Caco-2 (cell line): ENCODE data around the gene EMILIN1. TPM values are rescaled to one million over a fixed set of nuclear protein-coding genes. Genes with fewer than 3 reads are reported as not detected.
"Not testable (repeated sequence)": the region's sequence is repeated elsewhere in the genome, so short reads cannot be mapped to it uniquely, and the experiment has no call there.

ENCODE experiments used
- BruUV-seq: library from RNA; stranded (reverse); fragments of 400-500 nt; replicated peaks from 2 replicates; lab custom pipeline; 2021; lab: Mats Ljungman, UMichigan
- CTCF ChIA-PET: fragments of 300-600 bp; sonication (Branson Sonifier 250); formaldehyde crosslinking; loops from one replicate; lab custom pipeline; 2022; ENCODE audit warnings: antibody characterized with exemption; lab: Charles Lee
- POLR2A ChIA-PET: fragments of 300-600 bp; sonication (Branson Sonifier 250); formaldehyde crosslinking; loops from one replicate; lab custom pipeline; 2022; ENCODE audit warnings: antibody characterized with exemption; lab: Charles Lee
- DNase-seq, 2 experiments: peaks; one replicate each; pipeline versions ENCODE4 v3.0.0 to v3.0.0-alpha.2; 2020 to 2022
- H3K27me3 ChIP-seq: replicated peaks from 2 replicates; pipeline ENCODE4 v1.6.0; 2011; ENCODE audit warnings: low read length; ENCODE audit not compliant: control insufficient read depth, insufficient read depth
- H3K36me3 ChIP-seq: 2 replicates; pipeline ENCODE4 v1.5.1; 2011; ENCODE audit warnings: low read length; ENCODE audit not compliant: control insufficient read depth, insufficient read depth
- H3K4me1 ChIP-seq: fragments of 250-450 bp; sonication (Bioruptor Pico); 2 replicates; pipeline ENCODE4 v1.5.1; 2020; ENCODE audit warnings: mild to moderate bottlenecking
- H3K4me3 ChIP-seq: 2 replicates; pipeline ENCODE4 v1.5.1; 2011; ENCODE audit warnings: low read depth, mild to moderate bottlenecking, control low read depth, low read length
- H3K9me3 ChIP-seq: fragments of 250-450 bp; sonication (Bioruptor Pico); 2 replicates; pipeline ENCODE4 v1.5.1; 2020; ENCODE audit warnings: mild to moderate bottlenecking, moderate library complexity
- H3K27ac Mint-ChIP-seq: one replicate; pipeline ENCODE4 v1.8.0; 2022; ENCODE audit warnings: mixed read lengths; ENCODE audit not compliant: unreplicated experiment
- H3K27me3 Mint-ChIP-seq: one replicate; pipeline ENCODE4 v1.8.0; 2022; ENCODE audit warnings: mixed read lengths; ENCODE audit not compliant: insufficient read depth, unreplicated experiment
- H3K36me3 Mint-ChIP-seq: one replicate; pipeline ENCODE4 v1.8.0; 2022; ENCODE audit warnings: mild to moderate bottlenecking, mixed read lengths; ENCODE audit not compliant: insufficient read depth, unreplicated experiment
- H3K4me1 Mint-ChIP-seq: one replicate; pipeline ENCODE4 v1.8.0; 2022; ENCODE audit warnings: low read depth, mixed read lengths; ENCODE audit not compliant: unreplicated experiment
- H3K4me3 Mint-ChIP-seq: one replicate; pipeline ENCODE4 v1.8.0; 2022; ENCODE audit warnings: mild to moderate bottlenecking, moderate library complexity, mixed read lengths; ENCODE audit not compliant: unreplicated experiment
- H3K9me3 Mint-ChIP-seq: one replicate; pipeline ENCODE4 v1.8.0; 2022; ENCODE audit warnings: mixed read lengths; ENCODE audit not compliant: unreplicated experiment
- intact Hi-C: fragments of 100-400 bp; cut with micrococcal nuclease; formaldehyde crosslinking; loops from one replicate; pipeline ENCODE4 v1.10.0; 2022; ENCODE audit not compliant: unreplicated experiment
- total RNA-seq: library from RNA; stranded (reverse); gene quantifications from 2 replicates; pipeline ENCODE4 v1.2.3, GENCODE V29; 2022
- TF ChIP-seq, protein P1 (sequence below), 2 experiments: fragments of 200-600 bp in 1 of 2; IDR thresholded peaks; 1 replicate in 1 of 2; 2 replicates in 1 of 2; pipeline versions ENCODE4 v1.5.1 to v1.8.0; 2011 to 2022; ENCODE audit warnings: antibody characterized with exemption in 1 of 2, control low read depth in 1 of 2, inconsistent platforms in 1 of 2, low read depth in 1 of 2, low read length in 1 of 2, mild to moderate bottlenecking in 1 of 2, moderate library complexity in 1 of 2; ENCODE audit not compliant: insufficient read depth in 1 of 2, severe bottlenecking in 1 of 2, unreplicated experiment in 1 of 2

The EMILIN1 gene
- total RNA-seq, 1 experiment from 2014 or later, result 0.43 TPM

DNA sequence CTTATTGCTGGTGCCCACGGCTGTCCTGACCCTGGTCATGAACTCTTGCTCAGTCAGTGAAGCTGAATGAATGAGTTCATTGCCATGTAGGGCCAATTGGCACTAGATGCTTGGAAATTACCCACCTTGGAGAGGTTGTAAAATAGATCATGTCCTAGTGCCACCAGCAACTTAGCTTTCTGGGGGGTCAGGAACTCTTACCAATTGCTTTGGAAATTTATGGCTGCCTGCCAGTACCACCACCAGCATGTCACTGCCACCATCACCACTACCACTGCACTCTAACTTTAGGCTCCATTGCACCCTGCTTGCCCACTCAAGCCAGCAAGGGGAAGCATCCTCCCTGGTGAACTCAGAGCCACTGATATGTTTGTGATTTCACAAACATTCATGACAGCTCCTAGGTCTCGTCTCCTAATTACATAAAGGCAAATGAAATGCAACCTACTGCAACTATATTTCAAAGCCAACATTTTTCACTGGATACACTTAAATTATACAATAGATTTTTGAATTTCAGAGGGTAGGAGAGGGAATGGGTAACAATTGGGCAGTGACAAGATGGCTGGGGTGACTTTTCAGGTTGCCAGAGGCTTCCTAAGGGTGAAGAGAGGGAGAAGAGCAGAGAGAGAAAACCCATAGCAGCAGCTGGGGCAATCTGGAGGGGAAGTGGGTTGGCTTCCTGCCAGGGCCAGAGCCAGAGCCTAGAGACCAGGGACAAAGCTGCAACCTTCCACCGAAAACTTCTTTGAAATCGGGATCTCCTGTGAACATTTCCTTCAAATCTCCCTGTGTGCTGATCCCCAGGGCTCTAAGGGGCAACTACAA, 3.5 kb upstream of the EMILIN1 start:
- no peaks in the 10 kb centered on the region for H3K36me3 ChIP-seq
- DNase-seq, result no peak
- ChIA-PET POLR2A (no interaction called here), CTCF (interaction anchor here (0.8 kb wide), 1 partner anchor 11 kb away, joined by 5 read pairs; no protein-coding TSS in a partner anchor)
- no peaks in the 10 kb centered on the region for H3K9me3 Mint-ChIP-seq
- peaks cover 19% of the 10 kb centered on the region for H3K27me3 Mint-ChIP-seq
- BruUV-seq, result no TSS peak
- H3K4me3 ChIP-seq, result no peak overlapping the region
- no peak overlapping the region for H3K27ac Mint-ChIP-seq
- intact Hi-C loops, result no loop called here
- H3K4me1 ChIP-seq, result no peaks in the 10 kb centered on the region
- TF ChIP-seq, protein P1, sequence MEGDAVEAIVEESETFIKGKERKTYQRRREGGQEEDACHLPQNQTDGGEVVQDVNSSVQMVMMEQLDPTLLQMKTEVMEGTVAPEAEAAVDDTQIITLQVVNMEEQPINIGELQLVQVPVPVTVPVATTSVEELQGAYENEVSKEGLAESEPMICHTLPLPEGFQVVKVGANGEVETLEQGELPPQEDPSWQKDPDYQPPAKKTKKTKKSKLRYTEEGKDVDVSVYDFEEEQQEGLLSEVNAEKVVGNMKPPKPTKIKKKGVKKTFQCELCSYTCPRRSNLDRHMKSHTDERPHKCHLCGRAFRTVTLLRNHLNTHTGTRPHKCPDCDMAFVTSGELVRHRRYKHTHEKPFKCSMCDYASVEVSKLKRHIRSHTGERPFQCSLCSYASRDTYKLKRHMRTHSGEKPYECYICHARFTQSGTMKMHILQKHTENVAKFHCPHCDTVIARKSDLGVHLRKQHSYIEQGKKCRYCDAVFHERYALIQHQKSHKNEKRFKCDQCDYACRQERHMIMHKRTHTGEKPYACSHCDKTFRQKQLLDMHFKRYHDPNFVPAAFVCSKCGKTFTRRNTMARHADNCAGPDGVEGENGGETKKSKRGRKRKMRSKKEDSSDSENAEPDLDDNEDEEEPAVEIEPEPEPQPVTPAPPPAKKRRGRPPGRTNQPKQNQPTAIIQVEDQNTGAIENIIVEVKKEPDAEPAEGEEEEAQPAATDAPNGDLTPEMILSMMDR (IDR thresholded peaks at IDR 0.05; ENCODE audit: insufficient read depth in 1 of 2, low read depth in 1 of 2, low read length in 1 of 2, severe bottlenecking in 1 of 2, unreplicated experiment in 1 of 2), result no peak
- H3K27me3 ChIP-seq, result no peaks in the 10 kb centered on the region
- H3K9me3 ChIP-seq, result no peaks in the 10 kb centered on the region
- peaks cover 12% of the 10 kb centered on the region for H3K36me3 Mint-ChIP-seq
- peaks cover 2% of the 10 kb centered on the region for H3K4me1 Mint-ChIP-seq
- no peak overlapping the region for H3K4me3 Mint-ChIP-seq

DNA sequence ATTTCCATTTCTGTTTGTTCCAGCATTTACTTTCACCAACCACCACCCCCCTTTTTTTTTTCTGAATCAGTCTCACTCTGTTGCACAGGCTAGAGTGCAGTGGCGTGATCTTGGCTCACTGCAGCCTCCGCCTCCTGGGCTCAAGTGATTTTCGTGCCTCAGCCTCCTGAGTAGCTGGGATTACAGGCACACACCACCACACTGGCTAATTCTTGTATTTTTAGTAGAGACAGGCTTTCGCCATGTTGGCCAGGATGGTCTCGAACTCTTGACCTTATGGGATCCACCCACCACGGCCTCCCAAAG, 2.9 kb upstream of the EMILIN1 start:
- BruUV-seq, H3K36me3 ChIP-seq, H3K27me3 ChIP-seq, DNase-seq, H3K9me3 Mint-ChIP-seq, H3K4me1 ChIP-seq, H3K4me3 Mint-ChIP-seq, CTCF ChIA-PET, H3K4me1 Mint-ChIP-seq, H3K4me3 ChIP-seq, H3K9me3 ChIP-seq, intact Hi-C loops, POLR2A ChIA-PET, H3K27ac Mint-ChIP-seq, H3K36me3 Mint-ChIP-seq: not testable (repeated sequence)
- peaks cover 19% of the 10 kb centered on the region for H3K27me3 Mint-ChIP-seq

- no peak overlapping the region for H3K27ac Mint-ChIP-seq
- intact Hi-C loops, result no loop called here
- ChIA-PET CTCF (no interaction called here), POLR2A (no interaction called here)
- Histone ChIP-seq H3K27me3 (no peaks in the 10 kb centered on the region), H3K4me1 (peaks cover under 1% of the 10 kb centered on the region), H3K36me3 (no peaks in the 10 kb centered on the region), H3K9me3 (no peaks in the 10 kb centered on the region), H3K4me3 (no peak overlapping the region)
- peaks cover 19% of the 10 kb centered on the region for H3K27me3 Mint-ChIP-seq
- peaks cover 6% of the 10 kb centered on the region for H3K36me3 Mint-ChIP-seq
- H3K4me3 Mint-ChIP-seq, result no peak overlapping the region
- peaks cover 8% of the 10 kb centered on the region for H3K4me1 Mint-ChIP-seq
- no peaks in the 10 kb centered on the region for H3K9me3 Mint-ChIP-seq
- BruUV-seq, result no TSS peak
- DNase-seq, result no peak
- TF ChIP-seq, protein P1 (IDR thresholded peaks at IDR 0.05; ENCODE audit: insufficient read depth in 1 of 2, low read depth in 1 of 2, low read length in 1 of 2, severe bottlenecking in 1 of 2, unreplicated experiment in 1 of 2), result no peak
Observed at GRCh38 chr2:27076323-27076722, 2.1 kb upstream of the EMILIN1 start.
